MM.1S (cell line): ENCODE results near the gene FGF4.

Experiments
- DNase-seq: peaks from one replicate; pipeline ENCODE4 v3.0.0-alpha.2; 2015
- H2AFZ ChIP-seq: fragments of 300-600 bp; sonication (generic); 2 replicates; pipeline ENCODE4 v1.6.0; 2016; ENCODE audit warnings: antibody characterized with exemption, low read length
- H3F3A ChIP-seq: fragments of 300-600 bp; sonication (generic); 2 replicates; pipeline ENCODE4 v1.6.1; 2016; ENCODE audit warnings: mild to moderate bottlenecking, antibody characterized with exemption, low read length, moderate library complexity, mixed read lengths; ENCODE audit not compliant: insufficient read depth
- H3K27ac ChIP-seq: fragments of 300-600 bp; sonication (generic); 2 replicates; pipeline ENCODE4 v1.5.1; 2016; ENCODE audit warnings: mild to moderate bottlenecking, low read length
- H3K27me3 ChIP-seq: fragments of 300-600 bp; sonication (generic); replicated peaks from 2 replicates; pipeline ENCODE4 v1.6.0; 2016; ENCODE audit warnings: low read length; ENCODE audit not compliant: insufficient read depth
- H3K36me3 ChIP-seq: fragments of 300-600 bp; sonication (generic); replicated peaks from 2 replicates; pipeline ENCODE4 v1.6.1; 2016; ENCODE audit warnings: mild to moderate bottlenecking, low read length, mixed read lengths; ENCODE audit not compliant: insufficient read depth
- H3K4me1 ChIP-seq: fragments of 300-600 bp; sonication (generic); 2 replicates; pipeline ENCODE4 v1.6.1; 2016; ENCODE audit warnings: low read length, mixed read lengths
- H3K4me2 ChIP-seq: fragments of 300-600 bp; sonication (generic); 2 replicates; pipeline ENCODE4 v1.6.0; 2016; ENCODE audit warnings: low read depth, low read length
- H3K4me3 ChIP-seq: fragments of 300-600 bp; sonication (generic); 2 replicates; pipeline ENCODE4 v1.5.1; 2016; ENCODE audit warnings: low read length, mixed read lengths
- H3K79me2 ChIP-seq: fragments of 300-600 bp; sonication (generic); 2 replicates; pipeline ENCODE4 v1.6.1; 2016; ENCODE audit warnings: mixed run types, low read length, mixed read lengths
- H3K9ac ChIP-seq: fragments of 300-600 bp; sonication (generic); 2 replicates; pipeline ENCODE4 v1.6.1; 2016; ENCODE audit warnings: low read length, mixed read lengths
- H3K9me2 ChIP-seq: fragments of 300-600 bp; sonication (generic); replicated peaks from 2 replicates; pipeline ENCODE4 v1.6.1; 2016; ENCODE audit warnings: mild to moderate bottlenecking, low read length, mixed read lengths; ENCODE audit not compliant: insufficient read depth
- H3K9me3 ChIP-seq: fragments of 300-600 bp; sonication (generic); replicated peaks from 2 replicates; pipeline ENCODE4 v1.6.1; 2016; ENCODE audit warnings: mild to moderate bottlenecking, low read length, mixed read lengths; ENCODE audit not compliant: insufficient read depth
- H4K20me1 ChIP-seq: fragments of 300-600 bp; sonication (generic); 2 replicates; pipeline ENCODE4 v1.6.1; 2016; ENCODE audit warnings: mild to moderate bottlenecking, low read length, moderate library complexity, mixed read lengths; ENCODE audit not compliant: insufficient read depth
- EZH2 ChIP-seq: fragments of 300-600 bp; sonication (generic); optimal IDR thresholded peaks from 2 replicates; pipeline ENCODE3; 2017; ENCODE audit warnings: low read depth, mild to moderate bottlenecking, antibody characterized with exemption, low read length, mixed read lengths
- EZH2phosphoT487 ChIP-seq: fragments of 300-600 bp; sonication (generic); IDR thresholded peaks from 2 replicates; pipeline ENCODE4 v1.6.1; 2018; ENCODE audit warnings: antibody characterized with exemption, low read length
- TF ChIP-seq, protein P1 (sequence below): fragments of 300-600 bp; sonication (generic); IDR thresholded peaks from 2 replicates; pipeline ENCODE4 v1.5.1; 2016; ENCODE audit warnings: antibody characterized with exemption, low read length, mixed read lengths

Gene FGF4

DNA sequence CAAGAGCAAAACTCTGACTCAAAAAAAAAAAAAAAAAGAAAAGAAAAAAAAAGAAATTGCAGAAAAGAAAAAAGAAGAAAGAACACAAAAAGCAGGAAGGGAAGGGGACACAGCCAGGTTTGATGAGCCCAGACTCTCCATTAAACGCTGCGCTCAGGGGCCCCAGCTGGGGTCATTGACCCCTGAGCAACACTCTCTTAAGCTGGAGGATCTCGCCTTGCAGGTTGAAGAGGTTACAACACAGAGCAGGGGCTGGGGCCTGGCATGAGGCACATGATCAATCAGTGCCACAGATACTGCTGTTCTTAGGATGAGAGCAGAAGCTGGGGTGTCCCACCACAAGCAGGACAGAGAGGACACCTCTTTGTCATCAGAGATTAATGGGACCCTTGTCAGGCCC, 36.3 kb upstream of the FGF4 start:
- no peaks in the 10 kb centered on the region for H3K79me2 ChIP-seq
- no peak overlapping the region for H3K4me3 ChIP-seq
- no peak overlapping the region for H3K4me2 ChIP-seq
- peaks cover 73% of the 10 kb centered on the region for H3K27me3 ChIP-seq
- no peak for TF ChIP-seq EZH2
- TF ChIP-seq, protein P1, sequence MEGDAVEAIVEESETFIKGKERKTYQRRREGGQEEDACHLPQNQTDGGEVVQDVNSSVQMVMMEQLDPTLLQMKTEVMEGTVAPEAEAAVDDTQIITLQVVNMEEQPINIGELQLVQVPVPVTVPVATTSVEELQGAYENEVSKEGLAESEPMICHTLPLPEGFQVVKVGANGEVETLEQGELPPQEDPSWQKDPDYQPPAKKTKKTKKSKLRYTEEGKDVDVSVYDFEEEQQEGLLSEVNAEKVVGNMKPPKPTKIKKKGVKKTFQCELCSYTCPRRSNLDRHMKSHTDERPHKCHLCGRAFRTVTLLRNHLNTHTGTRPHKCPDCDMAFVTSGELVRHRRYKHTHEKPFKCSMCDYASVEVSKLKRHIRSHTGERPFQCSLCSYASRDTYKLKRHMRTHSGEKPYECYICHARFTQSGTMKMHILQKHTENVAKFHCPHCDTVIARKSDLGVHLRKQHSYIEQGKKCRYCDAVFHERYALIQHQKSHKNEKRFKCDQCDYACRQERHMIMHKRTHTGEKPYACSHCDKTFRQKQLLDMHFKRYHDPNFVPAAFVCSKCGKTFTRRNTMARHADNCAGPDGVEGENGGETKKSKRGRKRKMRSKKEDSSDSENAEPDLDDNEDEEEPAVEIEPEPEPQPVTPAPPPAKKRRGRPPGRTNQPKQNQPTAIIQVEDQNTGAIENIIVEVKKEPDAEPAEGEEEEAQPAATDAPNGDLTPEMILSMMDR, result no peak
- no peak for TF ChIP-seq EZH2phosphoT487
- no peaks in the 10 kb centered on the region for H4K20me1 ChIP-seq
- no peak overlapping the region for H2AFZ ChIP-seq
- no peaks in the 10 kb centered on the region for H3K4me1 ChIP-seq
- no peak overlapping the region for H3K27ac ChIP-seq
- no peaks in the 10 kb centered on the region for H3K36me3 ChIP-seq
- no peak overlapping the region for H3K9ac ChIP-seq
- H3K9me3 ChIP-seq, result no peaks in the 10 kb centered on the region
- no peaks in the 10 kb centered on the region for H3K9me2 ChIP-seq
- no peaks in the 10 kb centered on the region for H3F3A ChIP-seq
- DNase-seq, result no peak

DNA sequence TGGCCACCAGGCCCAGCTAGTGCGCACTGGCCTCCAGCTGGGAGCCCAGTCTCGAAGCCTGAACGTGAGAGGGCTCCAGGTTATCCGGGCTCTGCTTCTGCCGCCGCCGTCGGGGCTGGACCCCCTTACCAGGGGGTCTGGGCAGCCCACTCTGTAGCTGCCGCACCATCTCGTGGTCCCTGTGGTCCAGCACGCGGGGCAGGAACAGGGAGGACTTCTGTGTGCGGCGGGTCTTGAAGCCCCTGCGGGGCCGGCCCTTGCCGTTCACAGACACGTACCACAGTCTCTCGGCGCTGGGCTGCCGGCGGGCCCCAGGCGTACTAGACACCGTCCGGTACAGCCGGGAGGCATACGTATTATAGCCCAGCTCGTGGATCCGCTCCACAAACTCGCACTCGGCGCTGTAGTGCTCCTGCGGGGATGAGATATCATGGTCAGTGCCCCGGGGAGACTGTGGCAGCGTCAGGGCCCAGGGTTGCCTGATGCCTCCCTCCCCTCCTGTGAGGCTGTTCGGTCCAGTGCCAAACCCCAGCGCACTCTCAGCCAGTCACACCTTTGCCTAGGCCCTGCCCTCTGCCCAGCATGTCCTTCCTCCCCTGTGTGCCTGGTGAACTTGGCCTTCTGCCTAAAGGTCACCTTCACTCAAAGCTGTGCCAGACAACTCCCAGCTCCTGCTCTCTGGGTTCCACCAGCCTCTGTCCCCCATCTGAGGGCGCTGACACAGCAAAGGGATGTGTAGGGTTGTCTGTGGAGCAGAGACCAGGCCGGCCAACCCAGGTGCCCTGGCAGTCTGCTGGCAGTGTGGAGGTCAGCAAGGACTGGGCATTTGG, 35.4 kb upstream of the FGF4 start:
- Histone ChIP-seq H3K79me2 (no peaks in the 10 kb centered on the region), H4K20me1 (no peaks in the 10 kb centered on the region), H3K9ac (no peak overlapping the region), H3K4me1 (no peaks in the 10 kb centered on the region), H3K27me3 (peaks cover 69% of the 10 kb centered on the region), H3K4me2 (no peak overlapping the region), H3K36me3 (no peaks in the 10 kb centered on the region), H3K4me3 (no peak overlapping the region), H3K27ac (no peak overlapping the region), H3F3A (no peaks in the 10 kb centered on the region), H3K9me3 (no peaks in the 10 kb centered on the region), H3K9me2 (no peaks in the 10 kb centered on the region), H2AFZ (no peak overlapping the region)
- DNase-seq, result no peak
- TF ChIP-seq, protein P1, result no peak
- TF ChIP-seq EZH2 (no peak), EZH2phosphoT487 (no peak)

DNA sequence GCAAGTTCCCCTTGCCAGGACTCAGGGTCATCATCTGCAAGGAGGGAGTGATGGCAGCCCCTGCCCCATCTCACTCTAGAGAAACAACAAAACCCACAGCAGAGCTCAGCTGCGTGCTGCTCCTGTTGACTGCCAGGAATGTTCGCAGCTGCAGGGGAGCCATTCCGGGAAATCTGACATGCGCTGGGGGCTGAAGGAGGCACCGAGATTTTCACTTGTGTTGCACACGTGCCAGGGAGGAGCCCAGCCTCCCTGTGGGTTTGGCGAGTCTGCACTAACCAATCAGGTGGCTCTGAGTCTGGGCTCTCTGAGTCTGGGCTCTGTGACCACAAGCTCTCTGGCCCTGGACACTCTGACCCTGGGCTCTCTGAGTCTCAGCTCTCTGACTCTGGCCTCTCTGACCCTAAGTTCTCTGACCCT, 33.5 kb upstream of the FGF4 start:
- Histone ChIP-seq H2AFZ (no peak overlapping the region), H3K27me3 (peaks cover 79% of the 10 kb centered on the region), H3K4me1 (no peaks in the 10 kb centered on the region), H3K4me2 (no peak overlapping the region), H3F3A (no peaks in the 10 kb centered on the region), H3K4me3 (no peak overlapping the region), H4K20me1 (no peaks in the 10 kb centered on the region), H3K9me3 (no peaks in the 10 kb centered on the region), H3K9me2 (no peaks in the 10 kb centered on the region), H3K9ac (no peak overlapping the region), H3K27ac (no peak overlapping the region), H3K36me3 (no peaks in the 10 kb centered on the region), H3K79me2 (no peaks in the 10 kb centered on the region)
- no peak for TF ChIP-seq EZH2
- no peak for TF ChIP-seq EZH2phosphoT487
- TF ChIP-seq, protein P1, result no peak
- no peak for DNase-seq
